Endothelial cell (in vitro differentiated cells): ENCODE results near the gene HIPK4. TPM values are rescaled to one million over a fixed set of nuclear protein-coding genes. Genes with fewer than 3 reads are reported as not detected.
A peak's percentile ranks its signal among the peaks of the same experiment; 100 is the strongest.

Experiments
- DNase-seq: peaks from one replicate; pipeline ENCODE4 v3.0.0; 2021; ENCODE audit warnings: low spot score
- H3K27ac Mint-ChIP-seq: one replicate; pipeline ENCODE4 v1.8.0; 2021; ENCODE audit warnings: mixed read lengths, inconsistent platforms; ENCODE audit not compliant: unreplicated experiment
- H3K27me3 Mint-ChIP-seq: one replicate; pipeline ENCODE4 v1.8.0; 2021; ENCODE audit warnings: mild to moderate bottlenecking, moderate library complexity, mixed read lengths, inconsistent platforms; ENCODE audit not compliant: unreplicated experiment
- H3K36me3 Mint-ChIP-seq: one replicate; pipeline ENCODE4 v1.8.0; 2021; ENCODE audit warnings: mild to moderate bottlenecking, low read depth, mixed read lengths, inconsistent platforms; ENCODE audit not compliant: unreplicated experiment
- H3K4me1 Mint-ChIP-seq: one replicate; pipeline ENCODE4 v1.8.0; 2021; ENCODE audit warnings: mild to moderate bottlenecking, mixed read lengths, inconsistent platforms; ENCODE audit not compliant: unreplicated experiment
- H3K4me3 Mint-ChIP-seq: one replicate; pipeline ENCODE4 v1.8.0; 2021; ENCODE audit warnings: mild to moderate bottlenecking, mixed read lengths, inconsistent platforms; ENCODE audit not compliant: unreplicated experiment
- H3K9me3 Mint-ChIP-seq: one replicate; pipeline ENCODE4 v1.8.0; 2021; ENCODE audit warnings: mixed read lengths, inconsistent platforms; ENCODE audit not compliant: unreplicated experiment
- total RNA-seq: library from RNA; stranded (reverse); fragmentation: NEBNext Ultra II Directional; extraction: Animal tissue kit (Norgen Biotek cat#: 25700); gene quantifications from one replicate; pipeline ENCODE4 v1.2.1, GENCODE V29; 2021; ENCODE audit not compliant: unreplicated experiment
- TF ChIP-seq, protein P1 (sequence below): fragments of 200-600 bp; sonication (generic); IDR thresholded peaks from one replicate; pipeline ENCODE4 v1.5.0; 2021; ENCODE audit warnings: antibody characterized with exemption; ENCODE audit not compliant: unreplicated experiment

The HIPK4 gene
- total RNA-seq, 1 donor from 2014 or later, result not detected

DNA sequence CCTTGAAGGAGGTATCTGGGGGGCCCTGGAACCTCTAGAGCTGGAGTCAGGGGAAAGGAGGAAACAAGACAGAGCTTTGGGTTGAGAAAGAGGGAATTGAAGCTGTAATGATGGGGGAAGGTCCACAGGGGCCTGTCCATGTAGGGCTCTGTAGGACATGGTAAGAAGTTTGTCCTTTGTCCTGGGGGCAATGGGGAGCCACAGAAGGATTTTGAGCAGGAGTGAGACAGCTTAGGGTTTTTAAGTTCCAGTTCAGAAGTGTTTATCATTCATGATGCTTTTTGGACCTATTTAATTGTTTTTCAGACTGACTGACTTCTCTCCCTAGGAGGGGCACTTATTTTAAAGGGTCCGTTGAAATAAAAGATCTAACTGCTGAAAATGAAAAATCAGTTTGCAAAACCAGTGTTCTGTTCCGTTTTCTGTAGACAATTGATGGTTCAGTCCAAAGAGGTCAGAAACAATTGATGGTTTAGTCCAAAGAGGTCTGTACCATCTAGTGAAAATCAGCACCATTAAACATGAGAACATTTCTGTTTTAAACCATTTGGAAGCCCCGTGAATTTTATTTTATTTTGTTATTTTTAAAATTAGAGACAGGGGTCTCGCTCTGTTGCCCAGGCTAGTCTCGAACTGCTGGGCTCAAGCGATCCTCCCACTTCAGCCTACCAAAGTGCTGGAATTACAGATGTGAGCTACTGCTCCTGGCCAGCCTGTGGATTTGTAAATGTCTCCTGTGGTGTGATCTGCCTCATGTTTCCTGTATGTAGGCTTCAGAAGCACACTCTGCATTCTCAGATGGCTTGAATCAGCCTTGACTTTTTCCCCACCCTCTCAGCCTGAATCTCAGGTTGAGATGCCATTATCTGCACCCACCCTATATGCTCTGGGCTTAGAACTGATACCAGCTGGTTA, 33.0 kb downstream of the HIPK4 start:
- no peaks in the 10 kb centered on the region for H3K9me3 Mint-ChIP-seq
- peaks cover 4% of the 10 kb centered on the region for H3K36me3 Mint-ChIP-seq
- no peak for DNase-seq
- H3K27ac Mint-ChIP-seq, result no peak overlapping the region
- TF ChIP-seq, protein P1, sequence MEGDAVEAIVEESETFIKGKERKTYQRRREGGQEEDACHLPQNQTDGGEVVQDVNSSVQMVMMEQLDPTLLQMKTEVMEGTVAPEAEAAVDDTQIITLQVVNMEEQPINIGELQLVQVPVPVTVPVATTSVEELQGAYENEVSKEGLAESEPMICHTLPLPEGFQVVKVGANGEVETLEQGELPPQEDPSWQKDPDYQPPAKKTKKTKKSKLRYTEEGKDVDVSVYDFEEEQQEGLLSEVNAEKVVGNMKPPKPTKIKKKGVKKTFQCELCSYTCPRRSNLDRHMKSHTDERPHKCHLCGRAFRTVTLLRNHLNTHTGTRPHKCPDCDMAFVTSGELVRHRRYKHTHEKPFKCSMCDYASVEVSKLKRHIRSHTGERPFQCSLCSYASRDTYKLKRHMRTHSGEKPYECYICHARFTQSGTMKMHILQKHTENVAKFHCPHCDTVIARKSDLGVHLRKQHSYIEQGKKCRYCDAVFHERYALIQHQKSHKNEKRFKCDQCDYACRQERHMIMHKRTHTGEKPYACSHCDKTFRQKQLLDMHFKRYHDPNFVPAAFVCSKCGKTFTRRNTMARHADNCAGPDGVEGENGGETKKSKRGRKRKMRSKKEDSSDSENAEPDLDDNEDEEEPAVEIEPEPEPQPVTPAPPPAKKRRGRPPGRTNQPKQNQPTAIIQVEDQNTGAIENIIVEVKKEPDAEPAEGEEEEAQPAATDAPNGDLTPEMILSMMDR, result no peak
- peaks cover 4% of the 10 kb centered on the region for H3K4me1 Mint-ChIP-seq
- no peak overlapping the region for H3K4me3 Mint-ChIP-seq
- peaks cover 2% of the 10 kb centered on the region for H3K27me3 Mint-ChIP-seq

DNA sequence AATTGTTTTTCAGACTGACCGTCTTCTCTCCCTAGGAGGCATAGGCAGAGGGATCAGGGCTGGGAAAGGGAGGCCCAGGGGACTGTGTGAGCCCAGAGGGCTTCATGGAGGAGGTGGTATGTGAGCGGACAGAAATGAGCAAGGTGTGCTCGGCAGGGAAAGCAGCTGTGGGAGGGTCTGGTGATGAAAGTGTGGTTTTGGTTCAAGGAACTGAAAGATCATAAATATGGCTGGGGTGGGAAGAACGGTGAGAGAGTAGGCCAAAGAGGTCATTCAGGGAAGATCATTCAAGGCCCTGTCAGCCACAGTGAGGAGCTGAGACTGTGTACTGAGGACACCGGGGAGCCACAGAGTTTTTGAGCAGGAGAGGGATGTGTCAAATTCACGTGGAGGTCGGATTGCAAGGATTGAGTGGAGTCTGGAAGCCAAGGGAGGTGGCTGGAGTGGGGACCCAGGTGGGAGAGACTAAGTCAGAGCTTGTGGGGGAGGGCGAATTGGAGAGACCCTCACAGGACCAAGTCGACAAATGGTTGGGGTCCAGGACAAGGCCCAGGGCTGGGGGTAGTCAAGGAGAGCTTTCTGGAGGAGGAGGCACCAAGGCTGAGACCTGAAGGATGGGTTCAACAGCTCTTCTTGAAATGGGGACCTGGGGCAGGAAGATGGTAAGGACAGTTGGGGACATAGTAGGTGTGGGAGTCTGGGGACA, 33.9 kb downstream of the HIPK4 start:
- no peak overlapping the region for H3K27ac Mint-ChIP-seq
- TF ChIP-seq, protein P1, result no peak
- no peak overlapping the region for H3K4me3 Mint-ChIP-seq
- no peak for DNase-seq
- peaks cover 4% of the 10 kb centered on the region for H3K36me3 Mint-ChIP-seq
- H3K4me1 Mint-ChIP-seq, result peaks cover 4% of the 10 kb centered on the region
- peaks cover 2% of the 10 kb centered on the region for H3K27me3 Mint-ChIP-seq
- H3K9me3 Mint-ChIP-seq, result no peaks in the 10 kb centered on the region

DNA sequence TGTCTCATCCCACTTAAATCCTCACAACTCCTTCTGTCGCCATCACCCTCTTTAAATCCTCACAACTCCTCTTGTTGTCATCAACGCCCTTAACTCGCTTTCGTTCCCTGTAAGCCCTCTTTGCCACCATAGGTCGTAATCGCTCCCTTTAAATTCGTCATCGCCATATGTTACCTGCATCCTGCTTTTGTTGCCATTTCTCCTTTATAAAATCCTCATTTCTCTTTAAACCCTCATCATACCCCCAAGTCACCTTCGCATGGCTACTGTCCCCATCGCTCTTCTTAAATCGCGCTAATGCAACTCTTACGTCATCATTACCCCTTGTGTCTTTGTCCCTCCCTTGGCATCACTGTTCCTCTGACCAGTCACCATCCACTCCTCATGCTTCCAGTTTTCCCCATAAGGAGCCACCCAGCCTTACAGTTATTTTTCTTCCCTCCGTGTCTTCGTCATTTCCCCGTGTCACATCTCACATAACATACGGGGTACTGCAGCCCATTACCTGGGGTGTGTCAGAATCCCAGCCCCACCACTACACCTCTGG, 40.9 kb downstream of the HIPK4 start:
- Mint-ChIP-seq H3K27ac (peak overlapping the region; percentile 84), H3K4me1 (peaks cover 11% of the 10 kb centered on the region), H3K36me3 (peaks cover 7% of the 10 kb centered on the region), H3K9me3 (no peaks in the 10 kb centered on the region), H3K27me3 (peaks cover 8% of the 10 kb centered on the region), H3K4me3 (peak overlapping the region; percentile 97)
- TF ChIP-seq, protein P1, result no peak
- DNase-seq, result no peak

DNA sequence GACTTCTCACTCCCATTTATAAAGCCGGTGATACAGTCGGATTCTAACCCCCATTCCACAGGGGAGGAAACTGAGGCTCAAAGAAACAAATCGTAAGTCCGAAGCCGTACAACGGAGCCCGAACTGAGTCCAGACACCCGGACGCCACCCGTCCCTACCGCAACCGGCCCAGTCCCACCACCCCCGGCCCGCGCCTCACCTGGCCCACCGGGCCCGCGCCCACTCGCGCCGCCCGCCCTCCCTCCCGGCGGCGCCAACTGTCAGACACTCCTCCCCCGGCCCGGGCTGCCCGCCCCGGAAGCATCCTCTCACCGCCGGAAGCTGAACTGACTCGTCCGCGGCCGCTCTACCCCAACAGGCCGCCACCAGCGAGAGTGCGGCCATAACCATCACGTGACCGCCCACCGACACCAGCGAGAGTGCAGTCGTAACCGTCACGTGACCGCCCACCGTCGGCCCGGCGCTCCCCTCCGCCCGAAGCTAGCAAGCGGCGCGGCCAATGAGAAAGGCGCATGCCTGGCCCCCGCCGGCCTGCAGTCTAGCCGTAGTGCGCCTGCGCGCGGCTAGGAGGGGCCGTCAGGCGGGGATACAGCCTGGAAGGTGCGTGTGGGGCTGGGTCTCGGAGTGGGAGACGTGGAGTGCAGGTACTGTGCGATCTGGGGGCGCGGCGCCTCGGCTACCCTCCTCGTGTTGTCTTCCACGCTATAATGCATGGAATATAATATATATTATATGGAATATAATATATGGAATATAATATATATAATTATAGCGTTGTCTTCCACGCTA, 41.7 kb downstream of the HIPK4 start, which contains the start of the genes C19orf47 and PLD3:
Gene C19orf47, minus strand, starts transcription at position 273 of the 789 bp plus-strand sequence. CDS start 6,540 bp downstream, outside the sequence.
Gene PLD3, plus strand, starts transcription at position 571 of the 789 bp plus-strand sequence. CDS start 17,789 bp downstream, outside the sequence.
- Mint-ChIP-seq H3K27ac (peak within 1 kb of the TSS; percentile 84), H3K9me3 (no peaks in the 10 kb centered on the region), H3K4me1 (peaks cover 11% of the 10 kb centered on the region), H3K27me3 (peaks cover 8% of the 10 kb centered on the region), H3K4me3 (peak within 1 kb of the TSS; percentile 97), H3K36me3 (peaks cover 7% of the 10 kb centered on the region)
- TF ChIP-seq, protein P1, result no peak
- DNase-seq, result peak; percentile 98
